Astrocyte (in vitro differentiated cells and primary cell): Measurements from ENCODE around the gene FAM13C.
"Not testable (repeated sequence)": the region's sequence is repeated elsewhere in the genome, so short reads cannot be mapped to it uniquely, and the experiment has no call there.

Experiments
- EZH2 ChIP-seq: IDR thresholded peaks from 2 replicates; pipeline ENCODE4 v1.6.1; 2012; ENCODE audit warnings: mild to moderate bottlenecking, low read length, inconsistent platforms; ENCODE audit not compliant: insufficient read depth
- TF ChIP-seq, protein P1 (sequence below): IDR thresholded peaks from 2 replicates; pipeline ENCODE4 v1.5.1; 2011; ENCODE audit warnings: low read depth, mild to moderate bottlenecking, inconsistent platforms, low read length, moderate library complexity; ENCODE audit not compliant: insufficient read depth

DNA sequence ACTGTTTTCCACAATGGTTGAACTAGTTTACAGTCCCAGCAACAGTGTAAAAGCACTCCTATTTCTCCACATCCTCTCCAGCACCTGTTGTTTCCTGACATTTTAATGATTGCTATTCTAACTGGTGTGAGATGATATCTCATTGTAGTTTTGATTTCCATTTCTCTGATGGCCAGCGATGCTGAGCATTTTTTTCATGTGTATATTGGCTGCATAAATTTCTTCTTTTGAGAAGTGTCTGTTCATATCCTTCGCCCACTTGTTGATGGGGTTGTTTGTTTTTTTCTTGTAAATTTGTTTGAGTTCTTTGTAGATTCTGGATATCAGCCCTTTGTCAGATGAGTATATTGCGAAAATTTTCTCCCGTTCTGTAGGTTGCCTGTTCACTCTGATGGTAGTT is 37.0 kb upstream of the FAM13C start:
- TF ChIP-seq, protein P1, sequence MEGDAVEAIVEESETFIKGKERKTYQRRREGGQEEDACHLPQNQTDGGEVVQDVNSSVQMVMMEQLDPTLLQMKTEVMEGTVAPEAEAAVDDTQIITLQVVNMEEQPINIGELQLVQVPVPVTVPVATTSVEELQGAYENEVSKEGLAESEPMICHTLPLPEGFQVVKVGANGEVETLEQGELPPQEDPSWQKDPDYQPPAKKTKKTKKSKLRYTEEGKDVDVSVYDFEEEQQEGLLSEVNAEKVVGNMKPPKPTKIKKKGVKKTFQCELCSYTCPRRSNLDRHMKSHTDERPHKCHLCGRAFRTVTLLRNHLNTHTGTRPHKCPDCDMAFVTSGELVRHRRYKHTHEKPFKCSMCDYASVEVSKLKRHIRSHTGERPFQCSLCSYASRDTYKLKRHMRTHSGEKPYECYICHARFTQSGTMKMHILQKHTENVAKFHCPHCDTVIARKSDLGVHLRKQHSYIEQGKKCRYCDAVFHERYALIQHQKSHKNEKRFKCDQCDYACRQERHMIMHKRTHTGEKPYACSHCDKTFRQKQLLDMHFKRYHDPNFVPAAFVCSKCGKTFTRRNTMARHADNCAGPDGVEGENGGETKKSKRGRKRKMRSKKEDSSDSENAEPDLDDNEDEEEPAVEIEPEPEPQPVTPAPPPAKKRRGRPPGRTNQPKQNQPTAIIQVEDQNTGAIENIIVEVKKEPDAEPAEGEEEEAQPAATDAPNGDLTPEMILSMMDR: not testable (repeated sequence)
- TF ChIP-seq EZH2: not testable (repeated sequence)
